ENCODE results near the gene METTL13.

- TF ChIP-seq TAF1 (IDR thresholded peaks at IDR 0.05; ENCODE audit: borderline replicate concordance, insufficient read depth, low read length) (no peak), SIN3A (IDR thresholded peaks at IDR 0.05; ENCODE audit: borderline replicate concordance, insufficient read depth, low read length) (no peak), POLR2AphosphoS5 (IDR thresholded peaks at IDR 0.05; ENCODE audit: low read depth, low read length) (no peak)
These were observed 8.9 kb downstream of the METTL13 start for GRCh38 chr1:171790318-171790717.
